ENCODE measurements around the gene ELMOD2. TPM values are rescaled to one million over a fixed set of nuclear protein-coding genes. Genes with fewer than 3 reads are reported as not detected.
A peak's percentile ranks its signal among the peaks of the same experiment; 100 is the strongest.

The ELMOD2 gene
- total and polyA plus RNA-seq, 2 of the 4 experiments (the other 2 are of a cell fraction): 7.3 to 10.6 TPM

DNA sequence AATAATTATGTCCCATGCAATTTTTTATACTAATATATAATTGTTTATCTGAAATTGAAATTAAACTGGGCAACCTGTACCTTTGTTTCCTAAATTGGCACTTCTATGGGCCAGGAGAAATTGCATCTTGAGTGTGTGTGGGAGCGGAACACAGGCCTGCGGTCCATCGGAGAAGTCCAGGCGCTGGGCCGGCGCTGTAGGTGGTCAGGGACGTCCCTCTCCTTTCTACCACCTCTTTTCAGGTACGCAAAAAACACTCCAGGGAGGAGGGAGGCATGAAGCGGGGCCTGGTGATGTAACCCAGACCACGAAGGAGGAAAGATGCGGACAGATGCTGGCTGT is 26.6 kb upstream of the ELMOD2 start:
- Histone ChIP-seq H3K9ac (ENCODE audit: low read depth, low read length) (no peak overlapping the region), H4K8ac (ENCODE audit: low read depth in 2 of 2, low read length in 2 of 2) (no peak overlapping the region), H3K27ac (ENCODE audit: insufficient read depth, low read length) (no peak overlapping the region), H3K36me3 (ENCODE audit: control insufficient read depth, insufficient read depth, low read length) (no peaks in the 10 kb centered on the region), H3K18ac (ENCODE audit: low read depth, low read length) (no peak overlapping the region), H3K56ac (ENCODE audit: extremely low read depth, insufficient read depth, low read length) (no peak overlapping the region), H2BK5ac (ENCODE audit: low read depth, low read length, poor library complexity, severe bottlenecking) (no peak overlapping the region), H3K4me2 (ENCODE audit: low read depth, low read length) (no peak overlapping the region), H2AK9ac (replicated peaks; ENCODE audit: low read depth, low read length, poor library complexity) (no peak overlapping the region), H3K9me1 (ENCODE audit: insufficient read depth, low read length) (no peaks in the 10 kb centered on the region), H2BK20ac (ENCODE audit: low read depth, low read length) (no peak overlapping the region), H3K4ac (ENCODE audit: low read depth, low read length) (no peak overlapping the region), H2AFZ (replicated peaks; ENCODE audit: low read length, poor library complexity) (peak overlapping the region; percentile 13), H4K91ac (ENCODE audit: insufficient read depth, low read depth, low read length) (no peak overlapping the region), H4K20me1 (ENCODE audit: insufficient read depth, low read length) (no peaks in the 10 kb centered on the region), H3K4me1 (ENCODE audit: control insufficient read depth, insufficient read depth, low read length) (no peaks in the 10 kb centered on the region), H3K9me3 (ENCODE audit: control insufficient read depth, insufficient read depth, low read length) (no peaks in the 10 kb centered on the region), H3K27me3 (ENCODE audit: control insufficient read depth, insufficient read depth, low read length) (peaks cover 44% of the 10 kb centered on the region), H2BK120ac (ENCODE audit: low read depth, low read length) (no peak overlapping the region), H3K79me1 (ENCODE audit: low read depth in 1 of 2, low read length in 2 of 2) (no peaks in the 10 kb centered on the region), H4K5ac (ENCODE audit: low read depth, low read length) (no peak overlapping the region), H2AK5ac (ENCODE audit: low read depth, low read length) (no peak overlapping the region), H2BK15ac (ENCODE audit: low read depth, low read length) (no peak overlapping the region), H3K23ac (ENCODE audit: low read depth, low read length) (no peak overlapping the region), H3K14ac (replicated peaks; ENCODE audit: low read depth, low read length) (no peak overlapping the region), H3K4me3 (ENCODE audit: insufficient read depth, low read depth, low read length) (no peak overlapping the region)
- ChIA-PET CTCF (no interaction called here), POLR2A (ENCODE audit: unreplicated experiment) (no interaction called here)
- DNase-seq (no peak), ATAC-seq (ENCODE audit: low read depth) (no peak)
- in situ Hi-C loops (cut with MboI; ENCODE audit: low sequenced_read_pairs) (no loop called here), intact Hi-C loops (cut with micrococcal nuclease) (no loop called here), dilution Hi-C loops (cut with HindIII; ENCODE audit: low sequenced_read_pairs, unreplicated experiment) (no loop called here)
- TF ChIP-seq ELK1 (IDR thresholded peaks at IDR 0.05; ENCODE audit: borderline replicate concordance, low read depth, low read length) (no peak), CEBPB (IDR thresholded peaks at IDR 0.05; ENCODE audit: low read depth, low read length) (no peak), POLR2A (IDR thresholded peaks at IDR 0.05; ENCODE audit: low read depth, low read length) (no peak), BHLHE40 (IDR thresholded peaks at IDR 0.05; ENCODE audit: low read depth, low read length) (no peak), MAZ (IDR thresholded peaks at IDR 0.05; ENCODE audit: borderline replicate concordance, low read depth, low read length) (no peak), USF2 (IDR thresholded peaks at IDR 0.05; ENCODE audit: low read depth, low read length) (no peak), MXI1 (IDR thresholded peaks at IDR 0.05; ENCODE audit: borderline replicate concordance, low read depth, low read length) (no peak), MAFK (IDR thresholded peaks at IDR 0.05; ENCODE audit: low read depth, low read length) (no peak), SMC3 (IDR thresholded peaks at IDR 0.05; ENCODE audit: low read depth, low read length) (no peak), RFX5 (IDR thresholded peaks at IDR 0.05; ENCODE audit: low read depth, low read length) (no peak), RCOR1 (IDR thresholded peaks at IDR 0.05; ENCODE audit: insufficient replicate concordance, low read length) (no peak), NFE2L2 (IDR thresholded peaks at IDR 0.05; ENCODE audit: low read depth, low read length) (no peak), CHD1 (IDR thresholded peaks at IDR 0.05; ENCODE audit: low read depth, low read length) (no peak), FOS (IDR thresholded peaks at IDR 0.05; ENCODE audit: low read depth, low read length) (no peak), RAD21 (IDR thresholded peaks at IDR 0.05; ENCODE audit: low read length) (no peak)
- TF ChIP-seq, protein P1, sequence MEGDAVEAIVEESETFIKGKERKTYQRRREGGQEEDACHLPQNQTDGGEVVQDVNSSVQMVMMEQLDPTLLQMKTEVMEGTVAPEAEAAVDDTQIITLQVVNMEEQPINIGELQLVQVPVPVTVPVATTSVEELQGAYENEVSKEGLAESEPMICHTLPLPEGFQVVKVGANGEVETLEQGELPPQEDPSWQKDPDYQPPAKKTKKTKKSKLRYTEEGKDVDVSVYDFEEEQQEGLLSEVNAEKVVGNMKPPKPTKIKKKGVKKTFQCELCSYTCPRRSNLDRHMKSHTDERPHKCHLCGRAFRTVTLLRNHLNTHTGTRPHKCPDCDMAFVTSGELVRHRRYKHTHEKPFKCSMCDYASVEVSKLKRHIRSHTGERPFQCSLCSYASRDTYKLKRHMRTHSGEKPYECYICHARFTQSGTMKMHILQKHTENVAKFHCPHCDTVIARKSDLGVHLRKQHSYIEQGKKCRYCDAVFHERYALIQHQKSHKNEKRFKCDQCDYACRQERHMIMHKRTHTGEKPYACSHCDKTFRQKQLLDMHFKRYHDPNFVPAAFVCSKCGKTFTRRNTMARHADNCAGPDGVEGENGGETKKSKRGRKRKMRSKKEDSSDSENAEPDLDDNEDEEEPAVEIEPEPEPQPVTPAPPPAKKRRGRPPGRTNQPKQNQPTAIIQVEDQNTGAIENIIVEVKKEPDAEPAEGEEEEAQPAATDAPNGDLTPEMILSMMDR (conservative IDR thresholded peaks at IDR 0.05; ENCODE audit: low read depth, low read length): no peak
- 93% methylated on average over 3 of the region's 11 CpGs; no CpG with 5 or more reads in 1 of the 2 experiments for WGBS, 2 experiments (ENCODE audit: extremely low coverage in 2 of 2, insufficient read length in 1 of 2)
- BruUV-seq (replicated peaks): no TSS peak
